ENCODE data around the gene RTCB. TPM values are rescaled to one million over a fixed set of nuclear protein-coding genes. Genes with fewer than 3 reads are reported as not detected.
A peak's percentile ranks its signal among the peaks of the same experiment; 100 is the strongest.

RTCB gene
- total RNA-seq, 6 experiments from 2014 or later, result 37.8 to 58.1 (median 48.2) TPM

DNA sequence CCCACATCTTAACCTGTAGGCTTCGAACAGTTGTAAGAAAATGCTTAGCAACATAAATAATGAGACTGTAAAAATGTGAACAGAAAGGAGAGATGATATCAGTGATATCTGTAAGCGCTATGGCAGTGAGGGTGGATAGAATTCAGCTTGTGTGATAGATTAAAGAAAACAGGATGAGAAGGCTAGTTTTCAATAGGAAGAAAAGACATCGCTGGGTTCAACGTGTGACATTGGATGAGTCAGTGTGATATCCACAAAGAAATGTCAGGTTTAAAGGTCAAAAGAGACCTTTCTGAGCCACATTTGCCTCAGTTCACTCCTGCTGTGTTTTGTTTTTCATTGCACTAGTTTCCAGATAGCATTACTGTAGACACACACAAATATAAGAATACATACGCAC is 68.1 kb downstream of the RTCB start:
- Histone ChIP-seq H3K9me3 (no peaks in the 10 kb centered on the region), H3K4me1 (no peaks in the 10 kb centered on the region), H3K4me3 (no peak overlapping the region), H3K36me3 (no peaks in the 10 kb centered on the region), H3K27me3 (peaks cover 0 to 5% of the 10 kb centered on the region in 2 donors), H3K27ac (no peak overlapping the region)
- ATAC-seq, result no peak
- intact Hi-C loops (cut with DNase I), result no loop called here
- DNase-seq, result no peak
- 46% methylated on average over 5 of the region's 5 CpGs for WGBS (ENCODE audit: insufficient coverage, low coverage, low lambda C conversion rate, missing lambda C conversion rate)
- TF ChIP-seq, protein P1, sequence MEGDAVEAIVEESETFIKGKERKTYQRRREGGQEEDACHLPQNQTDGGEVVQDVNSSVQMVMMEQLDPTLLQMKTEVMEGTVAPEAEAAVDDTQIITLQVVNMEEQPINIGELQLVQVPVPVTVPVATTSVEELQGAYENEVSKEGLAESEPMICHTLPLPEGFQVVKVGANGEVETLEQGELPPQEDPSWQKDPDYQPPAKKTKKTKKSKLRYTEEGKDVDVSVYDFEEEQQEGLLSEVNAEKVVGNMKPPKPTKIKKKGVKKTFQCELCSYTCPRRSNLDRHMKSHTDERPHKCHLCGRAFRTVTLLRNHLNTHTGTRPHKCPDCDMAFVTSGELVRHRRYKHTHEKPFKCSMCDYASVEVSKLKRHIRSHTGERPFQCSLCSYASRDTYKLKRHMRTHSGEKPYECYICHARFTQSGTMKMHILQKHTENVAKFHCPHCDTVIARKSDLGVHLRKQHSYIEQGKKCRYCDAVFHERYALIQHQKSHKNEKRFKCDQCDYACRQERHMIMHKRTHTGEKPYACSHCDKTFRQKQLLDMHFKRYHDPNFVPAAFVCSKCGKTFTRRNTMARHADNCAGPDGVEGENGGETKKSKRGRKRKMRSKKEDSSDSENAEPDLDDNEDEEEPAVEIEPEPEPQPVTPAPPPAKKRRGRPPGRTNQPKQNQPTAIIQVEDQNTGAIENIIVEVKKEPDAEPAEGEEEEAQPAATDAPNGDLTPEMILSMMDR (IDR thresholded peaks at IDR 0.05), result no peak
- no peak for TF ChIP-seq POLR2A (IDR thresholded peaks at IDR 0.05)

DNA sequence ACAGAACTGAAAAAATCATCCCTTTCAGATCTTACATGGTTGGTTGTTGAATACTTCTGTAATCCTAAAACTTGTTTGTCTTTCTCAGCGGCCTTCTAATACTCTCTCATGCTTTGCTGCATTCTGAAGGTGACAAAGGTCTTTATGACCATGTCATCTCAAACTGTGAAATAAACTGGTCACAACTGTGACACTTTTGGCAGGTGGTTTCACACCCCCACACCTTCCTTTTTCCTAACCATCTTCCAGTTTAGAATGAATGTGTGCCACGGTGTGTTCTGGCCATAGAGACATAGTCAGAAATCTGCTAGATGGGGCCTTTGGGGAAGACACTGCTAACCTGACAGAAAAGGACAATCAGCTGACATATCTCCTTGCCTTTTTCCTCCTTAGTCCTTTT is 69.1 kb downstream of the RTCB start:
- peaks cover 0 to 5% of the 10 kb centered on the region in 2 donors for H3K27me3 ChIP-seq
- no peaks in the 10 kb centered on the region for H3K9me3 ChIP-seq
- ATAC-seq, result no peak
- intact Hi-C loops (cut with DNase I), result no loop called here
- H3K4me3 ChIP-seq, result no peak overlapping the region
- no peaks in the 10 kb centered on the region for H3K4me1 ChIP-seq
- 94% methylated on average over 2 of the region's 2 CpGs for WGBS (ENCODE audit: insufficient coverage, low coverage, low lambda C conversion rate, missing lambda C conversion rate)
- DNase-seq, result no peak
- no peak overlapping the region for H3K27ac ChIP-seq
- no peaks in the 10 kb centered on the region for H3K36me3 ChIP-seq
- no peak for TF ChIP-seq POLR2A (IDR thresholded peaks at IDR 0.05)
- TF ChIP-seq, protein P1 (IDR thresholded peaks at IDR 0.05), result no peak

DNA sequence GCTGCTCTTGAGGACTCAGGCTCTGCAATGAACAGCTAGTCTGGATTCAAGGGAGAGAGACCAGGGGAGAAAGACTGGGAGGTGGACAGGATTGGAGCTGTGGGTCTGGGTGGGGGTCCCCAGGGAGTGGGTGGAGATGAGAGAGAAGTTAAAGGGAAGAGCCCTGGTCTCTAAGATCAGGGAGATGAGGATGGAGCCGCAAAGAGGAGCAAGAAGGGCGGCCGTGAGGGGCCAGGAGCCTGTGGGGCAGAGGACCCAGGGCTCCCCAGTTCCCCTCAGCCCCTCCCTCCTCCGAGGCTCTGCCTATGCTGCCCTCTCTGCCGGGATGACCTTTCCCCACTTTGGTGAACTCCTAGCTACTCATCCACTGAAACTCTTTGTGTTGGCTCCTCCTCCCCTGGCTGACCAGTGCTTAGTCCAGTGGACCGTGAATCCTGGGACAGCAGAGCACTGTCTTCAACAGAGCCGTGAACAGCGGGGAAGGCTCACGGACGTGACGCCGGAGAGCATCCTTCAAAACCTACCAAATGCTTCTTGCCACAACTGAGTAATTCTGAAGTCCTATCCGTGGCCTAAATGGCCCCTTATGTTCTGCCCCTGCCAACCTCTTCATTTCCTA is 70.8 kb downstream of the RTCB start:
- Histone ChIP-seq H3K27ac (no peak overlapping the region), H3K27me3 (peaks cover 0 to 5% of the 10 kb centered on the region in 2 donors), H3K36me3 (no peaks in the 10 kb centered on the region), H3K9me3 (no peaks in the 10 kb centered on the region), H3K4me1 (no peaks in the 10 kb centered on the region), H3K4me3 (no peak overlapping the region)
- intact Hi-C loops (cut with DNase I), result no loop called here
- DNase-seq, result no peak
- 37% methylated on average over 10 of the region's 13 CpGs for WGBS (ENCODE audit: insufficient coverage, low coverage, low lambda C conversion rate, missing lambda C conversion rate)
- peak in 1 of 4 donors; percentile 18 for ATAC-seq
- TF ChIP-seq, protein P1 (IDR thresholded peaks at IDR 0.05), result no peak

DNA sequence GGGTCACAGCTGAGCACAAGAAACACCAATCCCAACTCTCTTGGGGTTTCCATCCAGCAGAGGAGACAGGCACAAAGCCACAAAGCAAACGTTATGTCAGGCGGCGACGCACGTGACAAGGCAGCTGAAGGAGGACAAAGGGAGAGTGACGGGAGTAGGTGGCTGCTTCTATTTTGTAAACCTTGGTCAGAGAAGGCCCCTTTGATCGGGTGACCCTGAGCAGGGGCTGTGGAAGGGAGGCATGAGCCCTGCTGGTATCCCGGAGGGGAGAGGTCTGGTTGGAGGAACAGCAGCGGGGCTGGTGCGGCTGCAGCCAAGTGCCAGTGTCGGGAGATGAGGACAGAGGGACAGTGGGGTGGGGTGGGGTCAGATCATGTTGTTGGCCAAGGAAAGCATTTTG is 71.6 kb downstream of the RTCB start:
- intact Hi-C loops (cut with DNase I), result no loop called here
- WGBS (ENCODE audit: insufficient coverage, low coverage, low lambda C conversion rate, missing lambda C conversion rate), result 62% methylated on average over 9 of the region's 11 CpGs
- TF ChIP-seq, protein P1 (IDR thresholded peaks at IDR 0.05), result no peak
- no peak for TF ChIP-seq POLR2A (IDR thresholded peaks at IDR 0.05)
- Histone ChIP-seq H3K27me3 (peaks cover 0 to 5% of the 10 kb centered on the region in 2 donors), H3K27ac (no peak overlapping the region), H3K36me3 (no peaks in the 10 kb centered on the region), H3K4me3 (no peak overlapping the region), H3K9me3 (no peaks in the 10 kb centered on the region), H3K4me1 (no peaks in the 10 kb centered on the region)
- DNase-seq, result no peak
- no peak for ATAC-seq

Measured in right lobe of liver (tissue), 6 donors.